K562 (cell line): ENCODE results near the gene SPATA33. TPM values are rescaled to one million over a fixed set of nuclear protein-coding genes. Genes with fewer than 3 reads are reported as not detected.

Experiments
- AFF1 ChIP-seq, 2 experiments: fragments of 450-650 bp; IDR thresholded peaks; 2 replicates each; pipeline ENCODE4 v1.6.1; 2018; ENCODE audit warnings: mild to moderate bottlenecking in 2 of 2, low read depth in 1 of 2; ENCODE audit not compliant: partially characterized antibody in 2 of 2
- ATF3 ChIP-seq, 2 experiments: fragments of 450-650 bp in 1 of 2; sonication (generic) in 1 of 2; formaldehyde crosslinking in 1 of 2; IDR thresholded peaks in 1 of 2; conservative IDR thresholded peaks in 1 of 2; 2 replicates each; pipeline versions ENCODE4 v1.6.1 to v1.8.1; 2016 to 2023; ENCODE audit warnings: mild to moderate bottlenecking in 2 of 2, moderate library complexity in 2 of 2, inconsistent platforms in 1 of 2, missing genetic modification reagents in 1 of 2
- ATF7 ChIP-seq: fragments of 450-650 bp; IDR thresholded peaks from 2 replicates; pipeline ENCODE4 v1.7.1; 2014; ENCODE audit warnings: mild to moderate bottlenecking, moderate library complexity
- DNMT1 ChIP-seq: fragments of 450-650 bp; IDR thresholded peaks from 2 replicates; pipeline ENCODE4 v1.6.1; 2016; ENCODE audit warnings: antibody characterized with exemption, mild to moderate bottlenecking
- E2F3 ChIP-seq: fragments of 250-450 bp; sonication (Bioruptor Pico); IDR thresholded peaks from 2 replicates; pipeline ENCODE4 v1.4.0; 2020; ENCODE audit warnings: mild to moderate bottlenecking
- HDAC1 ChIP-seq, 2 experiments: fragments of 450-650 bp; IDR thresholded peaks; 2 replicates each; pipeline ENCODE4 v1.6.1; 2016 to 2017; ENCODE audit warnings: inconsistent platforms in 1 of 2, mild to moderate bottlenecking in 1 of 2, moderate library complexity in 1 of 2
- HDGF ChIP-seq: fragments of 450-650 bp; IDR thresholded peaks from 2 replicates; pipeline ENCODE4 v1.6.1; 2016
- HNRNPLL ChIP-seq: fragments of 200-400 bp; formaldehyde crosslinking; IDR thresholded peaks from 2 replicates; pipeline ENCODE4 v1.6.1; 2017; ENCODE audit warnings: low read length, low read depth, mild to moderate bottlenecking; ENCODE audit not compliant: poor library complexity, severe bottlenecking
- POLR3G ChIP-seq: IDR thresholded peaks from 2 replicates; pipeline ENCODE4 v1.6.1; 2011; ENCODE audit not compliant: insufficient read length, insufficient replicate concordance; ENCODE audit errors: extremely low read depth
- RREB1 ChIP-seq: fragments of 250-450 bp; sonication (Bioruptor Pico); IDR thresholded peaks from 2 replicates; pipeline ENCODE4 v1.4.0; 2020
- SMC3 ChIP-seq: conservative IDR thresholded peaks from 2 replicates; pipeline ENCODE4 v1.6.1; 2011; ENCODE audit warnings: low read depth, low read length, improper control_type of control experiment; ENCODE audit not compliant: insufficient read depth
- SRSF1 ChIP-seq: fragments of 200-400 bp; formaldehyde crosslinking; IDR thresholded peaks from 2 replicates; pipeline ENCODE4 v1.6.1; 2017; ENCODE audit warnings: mild to moderate bottlenecking, low read depth, low read length, moderate library complexity
- TEAD1 ChIP-seq, 2 experiments: fragments of 450-650 bp in 1 of 2; sonication (generic) in 1 of 2; formaldehyde crosslinking; IDR thresholded peaks; 2 replicates each; pipeline versions ENCODE4 v1.4.0 to v1.8.0; 2020 to 2022; ENCODE audit warnings: mild to moderate bottlenecking in 2 of 2, missing genetic modification reagents in 1 of 2
- ZNF444 ChIP-seq: fragments of 250-450 bp; sonication (Bioruptor Pico); IDR thresholded peaks from 2 replicates; pipeline ENCODE4 v1.4.0; 2020; ENCODE audit warnings: mild to moderate bottlenecking, moderate library complexity
- ZNF449 ChIP-seq: fragments of 250-450 bp; sonication (Bioruptor Pico); IDR thresholded peaks from 2 replicates; pipeline ENCODE4 v1.8.0; 2022; ENCODE audit warnings: moderate library complexity, mild to moderate bottlenecking, inconsistent platforms
- polyA plus RNA-seq, 8 experiments: library from polyadenylated mRNA; depleted of rRNA in 4 of 8; stranded (reverse) in 5 of 8; unstranded in 3 of 8; fragments of >200 nt; fragmentation: Nextera tagmentation in 2 of 8; fragmentation: Illumina TruSeq in 1 of 8; extraction: Ambion mirVana in 2 of 8; extraction: Trizol in 1 of 8; gene quantifications; 2 replicates each; pipeline versions ENCODE4 v1.2.1 to v1.2.3, GENCODE V29; 2011 to 2014; ENCODE audit warnings: inconsistent platforms in 1 of 8, missing spikeins in 1 of 8
- total RNA-seq, 7 experiments: library from RNA; depleted of rRNA in 6 of 7; stranded (reverse); fragments of >200 nt in 6 of 7; fragmentation: Illumina TruSeq in 2 of 7; extraction: Trizol in 2 of 7; gene quantifications; 2 replicates each; pipeline versions ENCODE4 v1.2.1 to v1.2.3, GENCODE V29; 2011 to 2021; ENCODE audit warnings: low replicate concordance in 1 of 7

Gene SPATA33
- total and polyA plus RNA-seq, 9 of the 15 experiments (the other 6 are each of a cell fraction or from before 2014, with no cell fraction given), result 4.0 to 20.0 (median 11.8) TPM

- TF ChIP-seq RREB1 (CRISPR knock-in tag) (no peak), TEAD1 (CRISPR knock-in tag; IDR thresholded peaks at IDR 0.05) (peak in 1 of 2 experiments; percentile 61; a peak in 1 of 4 replicates), SMC3 (no peak), POLR3G (no peak), ATF3 (IDR thresholded peaks at IDR 0.05) (no peak), ATF3 (CRISPR knock-in tag; conservative IDR thresholded peaks at IDR 0.05) (0 out of 2 replicates have a peak, but pooled peaks have one; percentile 46), E2F3 (peak; percentile 85), AFF1 (IDR thresholded peaks at IDR 0.05; ENCODE audit: low read depth in 1 of 2, partially characterized antibody in 2 of 2) (no peak), ZNF444 (no peak), ZNF449 (CRISPR knock-in tag) (no peak), SRSF1 (no peak), DNMT1 (no peak), HNRNPLL (no peak), HDAC1 (IDR thresholded peaks at IDR 0.05) (peak in 1 of 2 experiments; percentile 97; a peak in 2 of 4 replicates), HDGF (no peak), ATF7 (peak; percentile 69)
These were observed 29.0 kb downstream of the SPATA33 start, which contains the start of gene CDK10 (continued) for GRCh38 chr16:89686520-89687091.
